Osteocyte (in vitro differentiated cells): ENCODE measurements around the gene CREB3L1. TPM values are rescaled to one million over a fixed set of nuclear protein-coding genes. Genes with fewer than 3 reads are reported as not detected.
A peak's percentile ranks its signal among the peaks of the same experiment; 100 is the strongest.

ENCODE experiments used
- DNase-seq: peaks from one replicate; pipeline ENCODE4 v3.0.0; 2021; ENCODE audit warnings: mixed read lengths; ENCODE audit not compliant: unreplicated experiment; ENCODE audit errors: extremely low spot score
- H3K27ac Mint-ChIP-seq: one replicate; pipeline ENCODE4 v1.8.0; 2021; ENCODE audit warnings: mild to moderate bottlenecking, mixed read lengths; ENCODE audit not compliant: unreplicated experiment
- H3K27me3 Mint-ChIP-seq: one replicate; pipeline ENCODE4 v1.8.0; 2021; ENCODE audit warnings: mixed read lengths; ENCODE audit not compliant: unreplicated experiment
- H3K36me3 Mint-ChIP-seq: one replicate; pipeline ENCODE4 v1.8.0; 2021; ENCODE audit warnings: mixed read lengths; ENCODE audit not compliant: unreplicated experiment
- H3K4me1 Mint-ChIP-seq: one replicate; pipeline ENCODE4 v1.8.0; 2021; ENCODE audit warnings: mixed read lengths; ENCODE audit not compliant: unreplicated experiment
- H3K4me3 Mint-ChIP-seq: one replicate; pipeline ENCODE4 v1.8.0; 2021; ENCODE audit warnings: mild to moderate bottlenecking, moderate library complexity, mixed read lengths; ENCODE audit not compliant: unreplicated experiment
- H3K9me3 Mint-ChIP-seq: one replicate; pipeline ENCODE4 v1.8.0; 2021; ENCODE audit warnings: mixed read lengths; ENCODE audit not compliant: unreplicated experiment
- total RNA-seq: library from RNA; stranded (reverse); gene quantifications from 2 replicates; pipeline ENCODE4 v1.2.1, GENCODE V29; 2021
- TF ChIP-seq, protein P1 (sequence below): fragments of 200-600 bp; sonication (generic); IDR thresholded peaks from 2 replicates; pipeline ENCODE4 v1.5.0; 2021; ENCODE audit warnings: antibody characterized with exemption, mild to moderate bottlenecking, moderate library complexity

CREB3L1 gene
- total RNA-seq, 1 donor from 2014 or later: 77.0 TPM

DNA sequence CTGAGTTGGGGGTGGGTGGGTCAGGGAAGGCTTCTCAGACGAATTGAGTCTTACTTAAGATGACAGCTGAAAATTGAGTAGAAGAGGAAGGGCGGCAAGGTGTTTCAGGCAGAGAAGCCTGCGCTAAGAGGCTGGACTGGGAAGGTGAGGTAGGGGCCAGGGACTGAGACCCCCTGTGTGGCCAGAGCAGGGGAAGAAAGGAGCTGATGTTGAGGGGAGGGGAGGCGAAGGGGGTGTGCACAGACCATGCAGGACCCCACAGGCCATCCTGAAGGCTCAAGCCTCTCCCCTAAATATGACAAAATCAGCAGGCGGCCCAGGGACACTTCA is 40.6 kb upstream of the CREB3L1 start:
- peaks cover 16% of the 10 kb centered on the region for H3K27me3 Mint-ChIP-seq
- no peaks in the 10 kb centered on the region for H3K9me3 Mint-ChIP-seq
- H3K27ac Mint-ChIP-seq: peak overlapping the region; percentile 55
- peaks cover 6% of the 10 kb centered on the region for H3K36me3 Mint-ChIP-seq
- peaks cover 38% of the 10 kb centered on the region for H3K4me1 Mint-ChIP-seq
- H3K4me3 Mint-ChIP-seq: peak overlapping the region; percentile 75
- no peak for DNase-seq
- TF ChIP-seq, protein P1, sequence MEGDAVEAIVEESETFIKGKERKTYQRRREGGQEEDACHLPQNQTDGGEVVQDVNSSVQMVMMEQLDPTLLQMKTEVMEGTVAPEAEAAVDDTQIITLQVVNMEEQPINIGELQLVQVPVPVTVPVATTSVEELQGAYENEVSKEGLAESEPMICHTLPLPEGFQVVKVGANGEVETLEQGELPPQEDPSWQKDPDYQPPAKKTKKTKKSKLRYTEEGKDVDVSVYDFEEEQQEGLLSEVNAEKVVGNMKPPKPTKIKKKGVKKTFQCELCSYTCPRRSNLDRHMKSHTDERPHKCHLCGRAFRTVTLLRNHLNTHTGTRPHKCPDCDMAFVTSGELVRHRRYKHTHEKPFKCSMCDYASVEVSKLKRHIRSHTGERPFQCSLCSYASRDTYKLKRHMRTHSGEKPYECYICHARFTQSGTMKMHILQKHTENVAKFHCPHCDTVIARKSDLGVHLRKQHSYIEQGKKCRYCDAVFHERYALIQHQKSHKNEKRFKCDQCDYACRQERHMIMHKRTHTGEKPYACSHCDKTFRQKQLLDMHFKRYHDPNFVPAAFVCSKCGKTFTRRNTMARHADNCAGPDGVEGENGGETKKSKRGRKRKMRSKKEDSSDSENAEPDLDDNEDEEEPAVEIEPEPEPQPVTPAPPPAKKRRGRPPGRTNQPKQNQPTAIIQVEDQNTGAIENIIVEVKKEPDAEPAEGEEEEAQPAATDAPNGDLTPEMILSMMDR: no peak

- Mint-ChIP-seq H3K9me3 (no peaks in the 10 kb centered on the region), H3K4me3 (peak overlapping the region; percentile 75), H3K27ac (peak overlapping the region; percentile 55), H3K36me3 (peaks cover 6% of the 10 kb centered on the region), H3K4me1 (peaks cover 44% of the 10 kb centered on the region), H3K27me3 (peaks cover 16% of the 10 kb centered on the region)
- TF ChIP-seq, protein P1: no peak
- DNase-seq: peak; percentile 86
Observed at GRCh38 chr11:46237248-46238077, 40.0 kb upstream of the CREB3L1 start.

DNA sequence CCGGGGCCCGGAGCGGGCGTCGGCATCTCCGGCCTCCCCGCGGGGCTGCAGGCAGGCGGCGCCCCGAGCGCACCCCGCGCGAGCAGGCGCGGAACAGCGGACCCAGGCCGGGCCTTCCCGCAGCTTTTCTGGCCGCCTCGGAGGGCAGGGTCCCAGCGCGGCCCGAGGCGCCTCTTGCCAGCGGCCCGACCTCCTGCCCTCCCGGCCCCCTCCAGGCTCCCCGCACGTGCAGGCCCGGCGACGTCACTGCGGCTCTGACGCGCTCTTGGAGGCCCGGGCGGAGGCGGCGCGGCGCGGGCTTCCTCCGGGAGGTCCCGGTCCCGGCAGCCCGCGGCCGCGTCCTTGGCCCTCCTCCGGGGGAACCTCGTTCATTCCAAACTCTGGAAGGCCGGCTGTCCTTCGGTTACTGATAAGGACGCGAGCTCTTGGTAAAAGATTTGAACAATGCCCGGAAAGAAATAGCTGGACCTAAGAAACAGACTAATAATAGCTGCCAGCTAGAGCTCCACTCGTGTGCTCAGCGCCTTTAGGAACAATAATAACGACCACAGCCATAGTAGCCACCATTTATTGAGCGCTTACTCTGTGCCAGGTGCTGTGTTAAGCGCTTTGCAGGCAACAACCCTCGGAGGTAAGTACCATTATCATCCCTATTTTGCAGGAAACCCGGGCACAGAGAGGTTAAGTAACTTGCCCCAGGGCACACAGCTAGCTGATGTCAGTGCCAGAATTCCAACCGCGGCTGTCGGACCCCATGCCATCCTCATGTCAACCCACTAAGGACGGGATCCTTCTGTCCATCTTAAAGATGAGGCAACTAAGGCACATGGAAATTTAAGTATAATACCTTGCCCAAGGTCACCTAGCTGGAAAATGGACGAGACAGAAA is 39.1 kb upstream of the CREB3L1 start:
- TF ChIP-seq, protein P1: peak; percentile 35
- H3K4me1 Mint-ChIP-seq: peaks cover 52% of the 10 kb centered on the region
- H3K27me3 Mint-ChIP-seq: peaks cover 8% of the 10 kb centered on the region
- no peaks in the 10 kb centered on the region for H3K9me3 Mint-ChIP-seq
- peak overlapping the region; percentile 69 for H3K4me3 Mint-ChIP-seq
- peaks cover 6% of the 10 kb centered on the region for H3K36me3 Mint-ChIP-seq
- peak overlapping the region; percentile 67 for H3K27ac Mint-ChIP-seq
- DNase-seq: peak; percentile 85

DNA sequence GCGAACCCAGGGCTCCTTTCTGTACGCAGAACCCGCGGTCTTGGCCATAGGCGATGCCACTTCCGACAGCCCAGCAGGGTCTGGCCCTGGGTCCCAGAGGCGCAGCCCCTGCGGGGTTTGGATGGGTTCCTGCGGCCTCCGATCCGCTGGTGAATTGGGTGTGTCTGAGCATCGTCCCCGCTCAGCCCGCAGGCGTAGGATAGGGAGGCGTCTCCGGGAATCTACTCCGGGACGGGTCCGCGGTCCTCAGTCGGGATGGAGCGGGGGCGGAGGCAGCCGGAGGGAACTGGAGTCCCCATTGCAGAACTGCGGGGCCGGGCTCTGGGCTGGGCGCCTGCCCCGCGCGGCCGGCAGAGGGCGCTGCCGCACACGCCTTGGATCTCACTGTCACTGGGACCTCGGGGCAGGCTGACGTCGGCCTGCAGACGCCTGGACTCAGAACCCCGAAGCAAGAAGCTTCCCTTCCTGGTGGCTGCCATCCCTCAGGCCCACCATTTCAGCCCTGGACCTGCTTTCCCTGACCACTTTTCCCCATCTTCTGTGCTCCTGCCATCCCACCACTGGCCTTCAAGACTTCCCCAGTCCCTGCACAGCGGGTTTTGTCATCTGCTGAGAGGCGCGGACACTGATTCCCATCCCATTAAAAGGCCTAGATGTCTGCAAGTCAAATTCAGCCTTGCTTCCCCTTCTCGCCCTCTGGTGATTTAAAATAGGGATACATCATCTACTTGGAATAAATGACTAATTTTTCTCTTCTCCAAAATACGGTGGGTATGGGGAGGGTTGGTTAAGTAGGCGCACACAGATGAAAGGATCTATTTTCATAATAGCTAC is 38.3 kb upstream of the CREB3L1 start:
- peak overlapping the region; percentile 80 for H3K27ac Mint-ChIP-seq
- peak overlapping the region; percentile 69 for H3K4me3 Mint-ChIP-seq
- DNase-seq: peak; percentile 97
- peaks cover 8% of the 10 kb centered on the region for H3K27me3 Mint-ChIP-seq
- peaks cover 6% of the 10 kb centered on the region for H3K36me3 Mint-ChIP-seq
- peaks cover 59% of the 10 kb centered on the region for H3K4me1 Mint-ChIP-seq
- TF ChIP-seq, protein P1: peak; percentile 100
- no peaks in the 10 kb centered on the region for H3K9me3 Mint-ChIP-seq
